ENCODE results near the gene C9orf50.

Gene C9orf50

GRCh38 chr9:129591916-129592315 lies 29.0 kb downstream of the C9orf50 start:
- DNase-seq (ENCODE audit: low spot score), result no peak

- no peak for DNase-seq (ENCODE audit: low spot score)
Observed at GRCh38 chr9:129590466-129590865, 30.4 kb downstream of the C9orf50 start.

- DNase-seq (ENCODE audit: low spot score), result no peak
Observed at GRCh38 chr9:129587487-129588262, 33.2 kb downstream of the C9orf50 start.

- DNase-seq (ENCODE audit: low spot score), result no peak
Observed at GRCh38 chr9:129586685-129587084, 34.2 kb downstream of the C9orf50 start.

- no peak for DNase-seq (ENCODE audit: low spot score)
Observed at GRCh38 chr9:129586245-129586644, 34.7 kb downstream of the C9orf50 start.

- no peak for DNase-seq (ENCODE audit: low spot score)
Observed at GRCh38 chr9:129585352-129585751, 35.5 kb downstream of the C9orf50 start.

GRCh38 chr9:129584136-129584535 lies 36.8 kb downstream of the C9orf50 start:
- peak; percentile 86 for DNase-seq (ENCODE audit: low spot score)

- DNase-seq (ENCODE audit: low spot score), result no peak
Observed at GRCh38 chr9:129583308-129584038, 37.4 kb downstream of the C9orf50 start.

GRCh38 chr9:129582855-129583254 lies 38.0 kb downstream of the C9orf50 start:
- DNase-seq (ENCODE audit: low spot score), result no peak

- no peak for DNase-seq (ENCODE audit: low spot score)
Observed at GRCh38 chr9:129581505-129582189, 39.3 kb downstream of the C9orf50 start.

- no peak for DNase-seq (ENCODE audit: low spot score)
Observed at GRCh38 chr9:129580211-129580915, 40.5 kb downstream of the C9orf50 start.

- DNase-seq (ENCODE audit: low spot score), result no peak
Observed at GRCh38 chr9:129579294-129579693, 41.6 kb downstream of the C9orf50 start.

GRCh38 chr9:129576546-129577543 lies 44.1 kb downstream of the C9orf50 start:
- no peak for DNase-seq (ENCODE audit: low spot score)

- DNase-seq (ENCODE audit: low spot score), result no peak
Observed at GRCh38 chr9:129575818-129576217, 45.1 kb downstream of the C9orf50 start.

- no peak for DNase-seq (ENCODE audit: low spot score)
Observed at GRCh38 chr9:129574911-129575585, 45.9 kb downstream of the C9orf50 start.

- no peak for DNase-seq (ENCODE audit: low spot score)
Observed at GRCh38 chr9:129573977-129574376, 46.9 kb downstream of the C9orf50 start.

GRCh38 chr9:129572517-129572916 lies 48.4 kb downstream of the C9orf50 start:
- no peak for DNase-seq (ENCODE audit: low spot score)

- no peak for DNase-seq (ENCODE audit: low spot score)
Observed at GRCh38 chr9:129572052-129572425, 48.9 kb downstream of the C9orf50 start.

GRCh38 chr9:129571298-129572051 lies 49.4 kb downstream of the C9orf50 start:
- DNase-seq (ENCODE audit: low spot score), result no peak
